Activated T-helper 2 cell treated with anti-CD3 and anti-CD28 coated beads, Interferon-gamma antibody, Interleukin-2, Interleukin-4, amounts not matched to agents 10 μg/mL and 5 μg/mL and 100 μg/mL, durations not matched to agents 14 hours and 24 hours and 36 hours (primary cell): ENCODE measurements around the gene C2CD5. TPM values are rescaled to one million over a fixed set of nuclear protein-coding genes. Genes with fewer than 3 reads are reported as not detected.
A peak's percentile ranks its signal among the peaks of the same experiment; 100 is the strongest.
"Not testable (repeated sequence)": the region's sequence is repeated elsewhere in the genome, so short reads cannot be mapped to it uniquely, and the experiment has no call there.

Experiments
- DNase-seq: peaks from one replicate; pipeline ENCODE4 v3.0.0; 2021; ENCODE audit warnings: low spot score
- H3K27ac Mint-ChIP-seq: one replicate; pipeline ENCODE4 v1.8.0; 2021; ENCODE audit warnings: mixed read lengths
- H3K27me3 Mint-ChIP-seq: one replicate; pipeline ENCODE4 v1.8.0; 2021; ENCODE audit warnings: low read depth, mixed read lengths
- H3K36me3 Mint-ChIP-seq: one replicate; pipeline ENCODE4 v1.8.0; 2021; ENCODE audit warnings: low read depth, mixed read lengths
- H3K4me1 Mint-ChIP-seq: one replicate; pipeline ENCODE4 v1.8.0; 2021; ENCODE audit warnings: low read depth, mixed read lengths
- H3K4me3 Mint-ChIP-seq: one replicate; pipeline ENCODE4 v1.8.0; 2021; ENCODE audit warnings: low read depth, mild to moderate bottlenecking, moderate library complexity, mixed read lengths
- H3K9me3 Mint-ChIP-seq: one replicate; pipeline ENCODE4 v1.8.0; 2021; ENCODE audit warnings: mixed read lengths
- intact Hi-C: fragments of 100-400 bp; cut with micrococcal nuclease; formaldehyde crosslinking; loops from one replicate; pipeline ENCODE4 v1.15.1; 2023
- total RNA-seq: library from RNA; stranded (reverse); gene quantifications from 2 replicates; pipeline ENCODE4 v1.2.3, GENCODE V29; 2022

The C2CD5 gene
- total RNA-seq, 1 donor from 2014 or later: 36.3 TPM

DNA sequence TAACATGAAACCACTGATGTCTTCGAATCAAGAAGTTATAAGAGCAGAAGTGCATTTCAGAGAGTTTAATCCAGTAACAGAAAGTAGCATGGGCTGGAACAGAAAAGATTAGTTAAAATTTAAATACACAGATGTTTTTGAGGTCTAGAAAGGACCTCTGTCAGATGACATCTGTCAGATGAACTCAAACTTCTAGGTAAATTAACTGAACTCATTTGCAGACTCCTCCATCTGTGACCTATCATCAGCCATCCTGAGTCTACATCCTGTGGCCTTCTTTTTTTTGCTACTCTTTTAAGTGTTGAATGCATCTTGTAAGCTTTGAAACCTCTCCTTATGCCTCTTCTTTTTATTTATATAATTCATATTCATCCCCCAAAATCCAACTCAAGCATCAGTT, 53.3 kb downstream of the C2CD5 start:
- Mint-ChIP-seq H3K36me3 (peaks cover 38% of the 10 kb centered on the region), H3K27me3 (no peaks in the 10 kb centered on the region), H3K4me3 (no peak overlapping the region), H3K9me3 (no peaks in the 10 kb centered on the region), H3K4me1 (no peaks in the 10 kb centered on the region), H3K27ac (no peak overlapping the region)
- intact Hi-C loops: no loop called here
- no peak for DNase-seq

- Mint-ChIP-seq H3K9me3 (no peaks in the 10 kb centered on the region), H3K36me3 (peaks cover 49% of the 10 kb centered on the region), H3K27me3 (no peaks in the 10 kb centered on the region), H3K27ac (no peak overlapping the region), H3K4me1 (no peaks in the 10 kb centered on the region), H3K4me3 (no peak overlapping the region)
- no peak for DNase-seq
- intact Hi-C loops: no loop called here
These were observed 55.9 kb downstream of the C2CD5 start for GRCh38 chr12:22488478-22488877.

DNA sequence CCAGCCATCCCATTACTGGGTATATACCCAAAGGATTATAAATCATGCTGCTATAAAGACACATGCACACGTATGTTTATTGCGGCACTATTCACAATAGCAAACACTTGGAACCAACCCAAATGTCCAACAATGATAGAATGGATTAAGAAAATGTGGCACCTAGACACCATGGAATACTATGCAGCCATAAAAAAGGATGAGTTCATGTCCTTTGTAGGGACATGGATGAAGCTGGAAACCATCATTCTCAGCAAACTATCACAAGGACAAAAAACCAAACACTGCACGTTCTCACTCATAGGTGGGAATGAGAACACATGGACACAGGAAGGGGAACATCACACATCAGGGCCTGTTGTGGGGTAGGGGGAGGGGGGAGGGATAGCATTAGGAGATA, 56.7 kb downstream of the C2CD5 start:
- H3K4me1 Mint-ChIP-seq, H3K27me3 Mint-ChIP-seq, H3K27ac Mint-ChIP-seq, intact Hi-C loops, H3K4me3 Mint-ChIP-seq, DNase-seq, H3K9me3 Mint-ChIP-seq: not testable (repeated sequence)
- H3K36me3 Mint-ChIP-seq: peaks cover 48% of the 10 kb centered on the region

GRCh38 chr12:22481547-22482104, 62.7 kb downstream of the C2CD5 start:
- H3K36me3 Mint-ChIP-seq: peaks cover 41% of the 10 kb centered on the region
- H3K9me3 Mint-ChIP-seq: no peaks in the 10 kb centered on the region
- H3K27ac Mint-ChIP-seq: no peak overlapping the region
- intact Hi-C loops: no loop called here
- DNase-seq: no peak
- H3K4me1 Mint-ChIP-seq: peaks cover 16% of the 10 kb centered on the region
- H3K27me3 Mint-ChIP-seq: no peaks in the 10 kb centered on the region
- no peak overlapping the region for H3K4me3 Mint-ChIP-seq

GRCh38 chr12:22480814-22481213, 63.5 kb downstream of the C2CD5 start:
- H3K27me3 Mint-ChIP-seq, H3K27ac Mint-ChIP-seq, DNase-seq, H3K9me3 Mint-ChIP-seq, H3K4me3 Mint-ChIP-seq, intact Hi-C loops: not testable (repeated sequence)
- Mint-ChIP-seq H3K4me1 (peaks cover 16% of the 10 kb centered on the region), H3K36me3 (peaks cover 38% of the 10 kb centered on the region)

GRCh38 chr12:22480016-22480415, 64.3 kb downstream of the C2CD5 start:
- intact Hi-C loops: no loop called here
- peak overlapping the region; percentile 23 for H3K27ac Mint-ChIP-seq
- no peaks in the 10 kb centered on the region for H3K27me3 Mint-ChIP-seq
- no peak for DNase-seq
- H3K4me3 Mint-ChIP-seq: no peak overlapping the region
- H3K4me1 Mint-ChIP-seq: peaks cover 16% of the 10 kb centered on the region
- H3K9me3 Mint-ChIP-seq: no peaks in the 10 kb centered on the region
- peaks cover 36% of the 10 kb centered on the region for H3K36me3 Mint-ChIP-seq

GRCh38 chr12:22477894-22478287, 66.5 kb downstream of the C2CD5 start:
- Mint-ChIP-seq H3K9me3 (no peaks in the 10 kb centered on the region), H3K27ac (peak overlapping the region; percentile 34), H3K27me3 (no peaks in the 10 kb centered on the region), H3K4me1 (peaks cover 23% of the 10 kb centered on the region), H3K4me3 (no peak overlapping the region), H3K36me3 (peaks cover 32% of the 10 kb centered on the region)
- no peak for DNase-seq
- intact Hi-C loops: no loop called here

- no peak overlapping the region for H3K4me3 Mint-ChIP-seq
- no peaks in the 10 kb centered on the region for H3K9me3 Mint-ChIP-seq
- no peak for DNase-seq
- H3K4me1 Mint-ChIP-seq: peaks cover 23% of the 10 kb centered on the region
- H3K27me3 Mint-ChIP-seq: no peaks in the 10 kb centered on the region
- H3K27ac Mint-ChIP-seq: peak overlapping the region; percentile 34
- intact Hi-C loops: no loop called here
- peaks cover 29% of the 10 kb centered on the region for H3K36me3 Mint-ChIP-seq
These were observed 67.0 kb downstream of the C2CD5 start for GRCh38 chr12:22477166-22477893.

- Mint-ChIP-seq H3K27ac (no peak overlapping the region), H3K4me3 (no peak overlapping the region), H3K36me3 (peaks cover 23% of the 10 kb centered on the region), H3K9me3 (no peaks in the 10 kb centered on the region), H3K4me1 (peaks cover 23% of the 10 kb centered on the region), H3K27me3 (no peaks in the 10 kb centered on the region)
- intact Hi-C loops: no loop called here
- no peak for DNase-seq
These were observed 68.2 kb downstream of the C2CD5 start for GRCh38 chr12:22476133-22476532.

DNA sequence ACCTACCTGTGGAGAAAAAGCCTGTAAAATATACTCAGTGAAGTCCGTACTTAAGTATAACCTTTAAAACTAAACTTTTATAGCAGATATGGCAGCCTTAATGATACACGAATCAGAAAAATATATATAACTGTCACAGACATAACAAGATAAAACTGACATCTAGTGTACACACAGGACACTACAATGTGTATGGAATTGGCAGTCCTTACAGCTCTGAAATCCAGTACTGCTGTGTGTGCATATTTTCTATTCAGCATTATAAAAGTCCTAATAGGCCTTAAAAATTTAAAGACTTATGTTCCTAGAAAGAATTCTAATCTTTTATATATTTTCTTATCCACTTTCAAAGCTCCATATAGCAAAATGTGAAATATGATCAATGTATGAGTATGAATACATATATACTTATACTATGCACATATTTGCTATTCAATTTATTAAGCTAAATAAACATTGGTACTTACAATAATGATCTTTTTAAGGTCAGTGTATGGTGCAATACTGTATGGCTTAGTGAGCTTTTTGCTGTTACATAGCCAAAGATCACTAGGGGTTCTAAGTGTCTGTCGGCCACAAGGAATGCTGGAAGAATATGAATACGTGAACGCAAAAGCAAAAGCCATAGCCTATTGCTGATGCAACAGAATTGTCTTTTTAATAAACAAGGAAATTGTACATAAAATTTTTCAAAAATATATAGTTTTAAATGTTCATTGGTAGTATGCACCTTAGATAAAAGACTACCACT, 69.2 kb downstream of the C2CD5 start:
- no peaks in the 10 kb centered on the region for H3K27me3 Mint-ChIP-seq
- H3K36me3 Mint-ChIP-seq: peaks cover 29% of the 10 kb centered on the region
- intact Hi-C loops: no loop called here
- DNase-seq: no peak
- peaks cover 23% of the 10 kb centered on the region for H3K4me1 Mint-ChIP-seq
- no peaks in the 10 kb centered on the region for H3K9me3 Mint-ChIP-seq
- H3K27ac Mint-ChIP-seq: no peak overlapping the region
- H3K4me3 Mint-ChIP-seq: no peak overlapping the region

DNA sequence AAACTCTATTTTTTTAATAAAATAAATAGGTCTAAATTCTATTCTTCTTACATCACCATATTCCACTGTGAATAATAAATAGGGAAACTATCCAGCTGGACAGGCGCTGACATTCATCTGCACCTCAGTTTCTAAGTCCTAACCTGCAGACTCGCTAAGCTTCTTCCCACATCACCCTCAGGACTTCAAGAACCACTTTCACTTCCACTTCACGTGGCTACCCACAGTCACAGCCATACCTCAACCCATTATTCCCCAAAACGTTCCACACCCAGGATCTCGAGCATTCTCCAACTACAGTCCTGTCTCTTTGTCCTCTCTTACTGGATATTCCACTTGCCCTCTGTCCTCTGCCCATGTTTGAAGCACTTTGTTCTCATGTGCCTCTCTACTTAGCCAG, 71.1 kb downstream of the C2CD5 start:
- DNase-seq: no peak
- H3K27ac Mint-ChIP-seq: no peak overlapping the region
- H3K27me3 Mint-ChIP-seq: no peaks in the 10 kb centered on the region
- H3K4me3 Mint-ChIP-seq: no peak overlapping the region
- peaks cover 37% of the 10 kb centered on the region for H3K36me3 Mint-ChIP-seq
- peaks cover 15% of the 10 kb centered on the region for H3K4me1 Mint-ChIP-seq
- intact Hi-C loops: no loop called here
- no peaks in the 10 kb centered on the region for H3K9me3 Mint-ChIP-seq

GRCh38 chr12:22467190-22467589, 77.2 kb downstream of the C2CD5 start:
- Mint-ChIP-seq H3K4me3 (no peak overlapping the region), H3K27me3 (no peaks in the 10 kb centered on the region), H3K36me3 (peaks cover 28% of the 10 kb centered on the region), H3K4me1 (peaks cover 3% of the 10 kb centered on the region), H3K27ac (no peak overlapping the region), H3K9me3 (no peaks in the 10 kb centered on the region)
- intact Hi-C loops: no loop called here
- DNase-seq: no peak

- no peaks in the 10 kb centered on the region for H3K4me1 Mint-ChIP-seq
- no peak for DNase-seq
- no peak overlapping the region for H3K27ac Mint-ChIP-seq
- peaks cover 12% of the 10 kb centered on the region for H3K36me3 Mint-ChIP-seq
- no peaks in the 10 kb centered on the region for H3K27me3 Mint-ChIP-seq
- no peaks in the 10 kb centered on the region for H3K9me3 Mint-ChIP-seq
- H3K4me3 Mint-ChIP-seq: no peak overlapping the region
- intact Hi-C loops: no loop called here
These were observed 81.0 kb downstream of the C2CD5 start for GRCh38 chr12:22463306-22463705.
